IPS DF 6.9 (cell line): Measurements from ENCODE around the gene HS1BP3.

Experiments
- DNase-seq: peaks from one replicate; pipeline ENCODE4 v3.0.0-alpha.2; 2013; ENCODE audit warnings: low read depth, low spot score
- H3K27ac ChIP-seq: one replicate; pipeline ENCODE4 v1.5.1; 2013; ENCODE audit warnings: low read length, control low read depth
- H3K27me3 ChIP-seq: 2 replicates; pipeline ENCODE4 v1.6.1; 2013; ENCODE audit warnings: mild to moderate bottlenecking, low read length; ENCODE audit not compliant: control insufficient read depth, insufficient read depth
- H3K36me3 ChIP-seq: 2 replicates; pipeline ENCODE4 v1.6.1; 2013; ENCODE audit warnings: low read length; ENCODE audit not compliant: control insufficient read depth, insufficient read depth
- H3K4me1 ChIP-seq: 2 replicates; pipeline ENCODE4 v1.6.1; 2013; ENCODE audit warnings: low read length; ENCODE audit not compliant: control insufficient read depth, insufficient read depth
- H3K4me3 ChIP-seq: 2 replicates; pipeline ENCODE4 v1.5.1; 2013; ENCODE audit warnings: mild to moderate bottlenecking, low read length
- H3K9me3 ChIP-seq: 2 replicates; pipeline ENCODE4 v1.6.1; 2013; ENCODE audit warnings: low read length, inconsistent platforms; ENCODE audit not compliant: control insufficient read depth, insufficient read depth
- WGBS: extraction: QIAGEN DNeasy Blood & Tissue Kit; methylation state at CpG from one replicate; pipeline ENCODE4 v1.1.7; 2013; ENCODE audit warnings: mixed read lengths, missing lambda C conversion rate; ENCODE audit not compliant: insufficient read length, insufficient coverage; 5-methylcytosine and 5-hydroxymethylcytosine counted together

The HS1BP3 gene

DNA sequence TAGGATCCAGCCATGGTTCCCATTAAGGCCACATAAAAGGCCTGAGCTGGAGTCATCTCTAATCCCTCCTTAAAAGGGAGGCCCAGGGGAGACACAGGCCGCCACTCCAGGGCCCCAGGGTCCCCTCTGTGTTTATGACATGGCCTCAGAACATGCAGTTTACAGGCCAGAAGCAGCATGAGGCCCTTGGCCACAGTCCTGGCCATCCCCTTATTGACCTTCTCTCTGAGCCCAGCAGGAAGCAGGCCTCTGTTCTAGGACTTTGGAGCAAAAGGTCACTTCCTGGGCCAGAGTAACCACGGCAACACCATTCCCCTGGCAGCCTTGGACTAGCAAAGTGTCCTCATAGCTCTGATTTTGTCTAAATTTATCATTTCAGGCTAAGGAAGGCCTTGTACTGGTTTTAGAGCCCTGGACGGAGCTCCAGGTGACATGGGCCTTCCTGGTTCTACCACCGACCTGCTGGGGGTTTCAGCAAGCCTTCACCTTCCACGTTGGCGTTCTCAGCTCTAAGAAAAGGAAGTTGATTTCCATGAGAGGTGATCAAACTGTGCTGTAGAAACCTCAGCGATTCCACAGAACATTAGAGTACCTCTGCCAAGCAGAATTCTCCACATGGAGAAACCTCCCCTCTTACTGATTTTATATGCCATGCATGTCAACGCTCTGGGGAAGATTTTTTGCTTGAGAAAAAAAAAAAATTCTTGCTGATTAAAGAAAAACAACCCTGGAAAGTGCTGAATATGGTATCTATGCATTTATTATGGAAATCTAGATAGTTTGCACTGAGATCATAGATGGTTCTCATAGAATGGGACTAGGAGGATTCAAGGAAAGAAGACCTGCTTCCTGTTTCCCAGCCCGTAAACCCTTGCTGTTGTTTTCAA is 53.7 kb downstream of the HS1BP3 start:
- no peaks in the 10 kb centered on the region for H3K27me3 ChIP-seq
- no peak overlapping the region for H3K27ac ChIP-seq
- peaks cover 1% of the 10 kb centered on the region; the same call in 1 of the 2 replicates for H3K4me1 ChIP-seq
- DNase-seq, result no peak
- no peaks in the 10 kb centered on the region for H3K9me3 ChIP-seq
- no CpG with 5 or more reads among the region's 9 CpGs for WGBS
- H3K36me3 ChIP-seq, result no peaks in the 10 kb centered on the region
- no peak overlapping the region for H3K4me3 ChIP-seq

DNA sequence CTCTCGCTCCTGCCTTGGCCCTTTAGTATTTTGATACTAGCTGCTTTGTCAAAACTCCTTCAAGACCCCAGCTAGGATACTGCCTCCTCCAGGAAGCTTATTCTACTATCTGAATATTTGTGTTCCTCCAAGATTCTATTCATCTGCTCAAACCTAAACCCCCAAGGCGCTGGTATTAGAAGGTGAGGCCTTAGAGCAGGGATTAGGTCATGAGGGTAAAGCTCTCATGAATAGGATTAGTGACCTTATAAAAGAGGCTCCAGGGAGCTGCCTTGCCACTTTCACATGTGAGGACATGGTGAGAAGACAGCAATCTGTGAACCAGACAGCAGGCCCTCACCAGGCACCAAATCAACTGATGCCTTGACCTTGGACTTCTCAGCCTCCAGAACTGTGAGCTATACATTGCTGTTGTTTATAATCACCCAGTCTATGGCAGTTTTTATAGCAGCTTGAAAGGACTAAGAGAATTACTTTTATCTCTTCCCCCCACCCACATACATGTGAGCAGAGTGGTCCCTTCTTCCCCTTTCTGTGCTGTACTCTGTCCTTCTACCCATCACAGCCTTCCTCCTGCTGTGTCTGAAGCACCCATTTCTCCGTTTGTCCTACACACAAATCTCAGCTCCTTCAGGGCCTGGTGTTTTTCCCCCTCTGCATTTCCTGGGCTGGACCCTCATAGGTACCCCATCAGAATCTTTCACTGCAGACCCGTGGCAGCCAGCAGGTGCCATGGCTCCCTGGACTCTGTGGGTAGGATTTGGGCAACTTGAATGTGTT is 54.5 kb downstream of the HS1BP3 start:
- Histone ChIP-seq H3K36me3 (no peaks in the 10 kb centered on the region), H3K9me3 (no peaks in the 10 kb centered on the region), H3K4me3 (no peak overlapping the region), H3K4me1 (peaks cover 1% of the 10 kb centered on the region; the same call in 1 of the 2 replicates), H3K27ac (no peak overlapping the region), H3K27me3 (no peaks in the 10 kb centered on the region)
- DNase-seq, result no peak
- no CpG with 5 or more reads among the region's 4 CpGs for WGBS

DNA sequence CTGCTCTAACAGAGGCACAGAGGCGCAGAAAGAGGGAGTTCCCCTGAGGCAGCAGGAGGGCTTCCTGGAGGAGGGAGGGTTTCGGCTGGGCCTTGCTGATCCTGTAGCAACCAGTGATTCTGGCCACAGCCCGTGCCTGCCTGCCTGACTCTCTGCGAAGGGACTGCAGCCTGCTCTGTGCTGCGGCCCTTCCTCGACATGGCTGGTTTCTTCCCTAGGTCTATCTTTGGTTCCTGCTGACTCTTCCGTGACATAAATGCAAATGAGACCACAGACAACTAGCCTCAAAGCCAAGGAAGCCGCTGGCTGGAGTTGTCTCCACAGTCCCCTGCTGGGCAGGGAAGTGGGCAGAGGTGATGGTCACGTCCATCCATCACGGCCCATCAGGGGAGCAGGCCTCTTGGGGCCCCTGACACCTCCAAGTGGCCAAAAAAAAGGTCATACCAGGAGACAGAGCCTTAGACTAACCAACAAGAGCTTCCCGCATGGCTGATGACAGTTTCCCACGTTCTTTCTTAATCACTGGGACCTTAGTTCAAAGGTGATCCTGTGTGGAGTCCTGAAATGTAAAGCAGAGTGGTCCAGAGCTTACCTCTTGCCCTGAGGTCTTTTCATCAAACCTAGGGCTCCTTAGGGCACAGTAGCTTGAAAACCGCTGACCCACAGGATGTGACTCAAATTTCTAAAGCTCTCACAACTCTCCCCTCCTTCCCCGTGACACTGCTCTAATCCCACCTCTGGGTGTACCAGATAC is 55.3 kb downstream of the HS1BP3 start:
- Histone ChIP-seq H3K27me3 (no peaks in the 10 kb centered on the region), H3K36me3 (no peaks in the 10 kb centered on the region), H3K4me1 (peaks cover 1% of the 10 kb centered on the region; the same call in 1 of the 2 replicates), H3K9me3 (no peaks in the 10 kb centered on the region), H3K4me3 (no peak overlapping the region), H3K27ac (no peak overlapping the region)
- WGBS, result no CpG with 5 or more reads among the region's 14 CpGs
- DNase-seq, result no peak

DNA sequence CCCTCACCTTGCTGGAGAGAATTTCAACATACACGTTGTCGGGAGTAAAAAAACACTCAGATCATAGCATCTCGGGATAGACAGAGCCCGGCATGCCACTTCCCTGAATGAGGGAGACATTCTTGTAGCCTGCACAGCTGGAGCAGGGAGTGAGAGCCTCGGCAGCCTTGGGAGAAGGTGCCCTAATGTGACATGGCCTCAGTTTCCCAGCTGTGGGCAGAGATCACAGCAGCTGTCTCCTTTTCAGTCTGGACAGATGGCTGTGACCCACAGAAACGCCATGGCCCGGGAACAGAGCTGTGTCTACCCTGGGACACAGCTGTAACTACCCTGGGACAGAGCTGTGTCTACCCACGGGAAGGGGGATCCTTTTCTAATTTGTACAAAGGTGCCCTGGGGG is 55.9 kb downstream of the HS1BP3 start:
- whole genome bisulfite sequencing, result no CpG with 5 or more reads among the region's 8 CpGs
- no peak for DNase-seq
- H3K4me3 ChIP-seq, result no peak overlapping the region
- H3K36me3 ChIP-seq, result no peaks in the 10 kb centered on the region
- no peaks in the 10 kb centered on the region for H3K9me3 ChIP-seq
- H3K27me3 ChIP-seq, result no peaks in the 10 kb centered on the region
- no peak overlapping the region for H3K27ac ChIP-seq
- H3K4me1 ChIP-seq, result peaks cover 1% of the 10 kb centered on the region; the same call in 1 of the 2 replicates

GRCh38 chr2:20594048-20594750 is 56.7 kb downstream of the HS1BP3 start:
- H3K27ac ChIP-seq, result no peak overlapping the region
- no peaks in the 10 kb centered on the region for H3K27me3 ChIP-seq
- peaks cover 1% of the 10 kb centered on the region; the same call in 1 of the 2 replicates for H3K4me1 ChIP-seq
- no peaks in the 10 kb centered on the region for H3K36me3 ChIP-seq
- WGBS, result no CpG with 5 or more reads among the region's 6 CpGs
- no peak overlapping the region for H3K4me3 ChIP-seq
- no peak for DNase-seq
- no peaks in the 10 kb centered on the region for H3K9me3 ChIP-seq

DNA sequence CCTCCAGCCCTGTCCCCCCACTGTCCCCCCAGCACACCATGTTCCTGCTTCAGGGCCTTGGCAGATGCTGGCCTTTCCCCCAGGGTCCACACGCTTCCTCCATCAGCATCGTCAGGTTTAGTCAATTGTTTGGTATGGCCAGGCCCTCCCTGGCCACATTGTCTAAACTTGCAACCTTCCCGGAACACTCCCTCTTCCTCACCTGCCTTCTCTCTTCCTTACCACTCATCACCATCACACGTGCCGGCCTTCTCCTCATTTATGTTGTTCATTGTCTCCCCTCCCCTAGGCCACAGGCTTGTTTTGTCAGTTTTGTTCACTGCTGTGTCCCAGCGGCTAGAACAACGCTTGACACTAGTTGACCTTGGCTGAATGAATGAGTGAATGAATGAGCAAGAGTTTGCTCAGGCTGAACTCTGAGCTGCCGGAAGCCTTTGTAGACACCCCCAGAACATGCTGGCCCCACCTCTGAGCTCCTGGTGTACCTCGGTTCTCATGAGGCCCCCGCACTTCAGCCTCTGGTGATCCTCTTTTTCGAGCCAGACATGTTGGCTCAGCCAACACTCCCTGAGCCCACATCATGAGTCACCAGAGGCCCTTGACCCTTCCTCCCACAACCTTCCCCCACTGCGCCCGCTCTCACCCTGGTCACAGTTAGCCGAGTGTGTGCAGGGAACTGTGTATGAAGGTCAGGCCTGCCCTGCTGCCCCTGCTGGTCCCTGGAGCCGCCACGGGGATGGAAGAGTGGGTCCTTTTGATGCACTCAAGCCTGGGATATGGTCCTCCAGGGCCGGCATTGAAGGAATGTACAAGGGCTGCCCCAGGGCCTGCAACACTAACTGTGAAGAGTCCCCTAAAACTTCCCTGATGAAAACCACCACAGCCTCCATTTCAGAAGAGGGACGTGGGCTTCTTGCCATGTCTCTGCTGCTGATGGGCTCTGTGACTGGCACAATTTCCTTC is 57.5 kb downstream of the HS1BP3 start:
- no peak overlapping the region for H3K27ac ChIP-seq
- no peaks in the 10 kb centered on the region for H3K9me3 ChIP-seq
- no peak for DNase-seq
- no peaks in the 10 kb centered on the region for H3K36me3 ChIP-seq
- 0 out of 2 replicates have a peak, but pooled peaks cover 1% of the 10 kb centered on the region for H3K4me1 ChIP-seq
- whole genome bisulfite sequencing, result 100% methylated on average over 1 of the region's 18 CpGs
- H3K27me3 ChIP-seq, result no peaks in the 10 kb centered on the region
- H3K4me3 ChIP-seq, result no peak overlapping the region

DNA sequence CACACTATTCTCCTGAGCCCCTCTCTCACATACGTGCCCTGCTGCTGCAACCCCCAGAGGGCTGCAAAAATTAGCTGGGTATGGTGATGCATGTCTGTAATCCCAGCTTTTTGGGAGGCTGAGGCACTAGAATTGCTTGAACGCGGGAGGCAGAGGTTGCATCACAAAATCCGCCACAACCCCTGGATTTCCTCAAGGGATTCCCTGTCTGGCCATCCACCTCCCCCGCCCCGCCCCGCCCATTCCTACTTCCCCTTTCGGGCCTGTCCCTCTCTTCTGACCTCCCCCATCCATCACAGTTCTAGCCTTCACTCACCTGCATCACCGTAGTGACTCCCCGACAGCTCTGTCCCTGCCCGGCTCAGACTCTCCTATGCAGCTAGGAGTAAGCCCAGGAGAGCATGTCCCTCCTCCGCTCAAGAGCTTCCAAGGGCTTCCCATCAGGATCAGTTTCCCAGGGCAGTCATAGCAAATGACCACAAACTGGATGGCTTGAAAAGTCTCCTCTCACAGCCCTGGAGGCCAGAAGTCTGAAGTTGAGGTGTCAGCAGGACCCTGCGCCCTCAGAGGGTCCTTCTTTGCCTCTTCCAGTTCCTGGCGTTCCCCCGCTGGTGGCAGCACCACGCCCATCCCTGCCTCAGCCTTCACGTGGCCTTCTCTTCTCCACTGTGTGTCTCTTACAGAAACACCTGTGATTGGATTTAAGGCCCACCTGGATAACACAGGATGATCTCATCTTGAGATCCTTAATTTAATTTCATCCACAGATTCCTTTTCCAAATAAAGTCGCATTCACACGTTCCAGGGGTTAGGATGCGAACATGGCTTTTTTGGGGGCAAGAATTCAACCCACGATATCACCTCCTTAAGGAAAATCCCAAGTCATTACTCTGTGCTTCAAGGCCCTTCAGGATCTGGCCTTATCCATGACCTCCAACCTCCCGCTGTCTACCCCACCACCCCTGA is 58.5 kb downstream of the HS1BP3 start:
- no peak overlapping the region for H3K27ac ChIP-seq
- DNase-seq, result no peak
- H3K36me3 ChIP-seq, result no peaks in the 10 kb centered on the region
- H3K4me1 ChIP-seq, result 0 out of 2 replicates have a peak, but pooled peaks cover 1% of the 10 kb centered on the region
- no peaks in the 10 kb centered on the region for H3K27me3 ChIP-seq
- no CpG with 5 or more reads among the region's 22 CpGs for WGBS
- H3K9me3 ChIP-seq, result no peaks in the 10 kb centered on the region
- H3K4me3 ChIP-seq, result no peak overlapping the region

DNA sequence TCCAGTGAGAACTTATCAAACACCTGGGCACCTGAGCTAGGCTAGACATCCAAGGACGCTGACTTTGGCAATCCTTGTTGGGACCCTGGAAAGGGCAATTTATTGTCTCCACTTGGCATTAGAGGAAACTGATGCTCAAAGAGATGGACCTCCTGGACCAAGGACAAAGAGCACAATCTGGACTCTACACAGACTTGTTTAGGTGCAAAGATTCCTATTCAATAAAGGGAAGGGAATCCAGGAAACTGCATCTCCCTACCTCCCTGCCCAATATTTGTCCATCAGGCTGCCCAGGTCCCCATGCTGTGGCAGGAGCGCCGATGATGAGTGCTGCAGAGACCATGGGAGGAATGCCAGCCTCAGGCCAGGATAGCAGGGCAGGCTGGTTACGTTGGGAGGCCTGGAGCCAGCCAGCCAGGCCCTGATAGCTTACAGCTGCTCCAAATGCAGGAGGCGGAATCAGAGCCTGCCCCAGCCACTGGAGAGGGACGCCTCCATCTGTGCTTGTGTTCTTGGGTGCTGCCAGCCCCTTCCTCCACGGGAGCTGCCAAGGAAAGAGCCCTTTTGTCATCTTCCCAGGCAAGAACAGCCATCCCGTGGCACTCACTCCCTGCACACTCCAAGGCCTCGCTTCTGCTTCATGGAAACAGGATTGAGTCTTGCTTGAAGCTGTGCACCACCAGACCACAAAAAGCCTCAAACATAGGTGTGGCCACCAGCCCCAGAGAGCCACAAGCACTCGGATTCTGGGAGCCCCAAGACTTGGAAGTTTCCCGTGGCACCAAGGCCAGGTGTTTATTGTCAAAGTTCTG is 60.0 kb downstream of the HS1BP3 start:
- Histone ChIP-seq H3K4me3 (no peak overlapping the region), H3K4me1 (0 out of 2 replicates have a peak, but pooled peaks cover 1% of the 10 kb centered on the region), H3K27ac (no peak overlapping the region), H3K9me3 (no peaks in the 10 kb centered on the region), H3K36me3 (no peaks in the 10 kb centered on the region), H3K27me3 (no peaks in the 10 kb centered on the region)
- no peak for DNase-seq
- WGBS, result no CpG with 5 or more reads among the region's 11 CpGs
